HepG2 (cell line): ENCODE measurements around the gene TMEM116. TPM values are rescaled to one million over a fixed set of nuclear protein-coding genes. Genes with fewer than 3 reads are reported as not detected.

Experiments used
- ATAC-seq: fragments of 200-7000 bp; cut with Tn5 transposase; 3 replicates; pipeline ENCODE4 v1.9.1; 2020; ENCODE audit warnings: mild to moderate bottlenecking, moderate library complexity
- BruUV-seq: library from RNA; stranded (reverse); fragments of 400-500 nt; replicated peaks from 2 replicates; lab custom pipeline; 2021; lab: Mats Ljungman, UMichigan
- CTCF ChIA-PET: fragments of 300-600 bp; formaldehyde crosslinking; extraction: SDS; loops from one replicate; lab custom pipeline; 2021; ENCODE audit warnings: low total read pairs, inconsistent platforms, low intra/inter-chr PET ratio; lab: Yijun Ruan, JAX
- POLR2A ChIA-PET: fragments of 350-600 bp; sonication (Branson Sonifier 250); formaldehyde crosslinking; loops from one replicate; lab custom pipeline; 2020; ENCODE audit warnings: antibody characterized with exemption, inconsistent platforms; lab: Yijun Ruan, JAX
- DNase-seq: peaks from one replicate; pipeline ENCODE4 v3.0.0-alpha.2; 2015; ENCODE audit warnings: low spot score
- FAIRE-seq: peaks from 3 replicates; lab custom pipeline; 2011; peaks lifted over from hg19 to GRCh38; lab: Jason Lieb, UNC
- H2AFZ ChIP-seq: one replicate; pipeline ENCODE4 v1.6.1; 2011; ENCODE audit warnings: low read length, inconsistent platforms
- H3K27ac ChIP-seq: fragments of 300-600 bp; 3 replicates; pipeline ENCODE4 v1.8.0; 2011; ENCODE audit warnings: mixed run types, mild to moderate bottlenecking, mixed read lengths, low read length, inconsistent platforms; ENCODE audit not compliant: insufficient read depth; ENCODE audit errors: extremely low read length
- H3K27me3 ChIP-seq, 2 experiments: fragments of 200-600 bp in 1 of 2; 2 replicates in 1 of 2; 3 replicates in 1 of 2; pipeline versions ENCODE4 v1.6.0 to v1.8.0; 2011; ENCODE audit warnings: low read length in 2 of 2, mild to moderate bottlenecking in 2 of 2, moderate library complexity in 2 of 2, inconsistent platforms in 1 of 2; ENCODE audit not compliant: insufficient read depth in 2 of 2, control insufficient read depth in 1 of 2
- H3K36me3 ChIP-seq, 2 experiments: fragments of 200-600 bp in 1 of 2; replicated peaks in 1 of 2; 2 replicates in 1 of 2; 3 replicates in 1 of 2; pipeline versions ENCODE4 v1.5.1 to v1.8.0; 2011; ENCODE audit warnings: low read length in 2 of 2, inconsistent platforms in 1 of 2; ENCODE audit not compliant: insufficient read depth in 2 of 2, control insufficient read depth in 1 of 2
- H3K4me1 ChIP-seq: 2 replicates; pipeline ENCODE4 v1.5.1; 2012; ENCODE audit warnings: low read length, inconsistent platforms; ENCODE audit not compliant: insufficient read depth
- H3K4me2 ChIP-seq: 2 replicates; pipeline ENCODE4 v1.6.0; 2011; ENCODE audit warnings: low read depth, low read length, inconsistent platforms
- H3K4me3 ChIP-seq, 3 experiments: fragments of 200-600 bp in 1 of 3; sonication (generic), shearing (Covaris generic) in 1 of 3; replicated peaks in 1 of 3; 2 replicates each; pipeline ENCODE4 v1.5.1; 2011 to 2016; ENCODE audit warnings: low read length in 3 of 3, inconsistent platforms in 2 of 3, low read depth in 2 of 3, mild to moderate bottlenecking in 2 of 3, control low read depth in 1 of 3, mixed read lengths in 1 of 3; ENCODE audit not compliant: insufficient read depth in 1 of 3
- H3K79me2 ChIP-seq: one replicate; pipeline ENCODE4 v1.6.1; 2011; ENCODE audit warnings: low read length, inconsistent platforms; ENCODE audit not compliant: insufficient read depth
- H3K9ac ChIP-seq: 2 replicates; pipeline ENCODE4 v1.6.0; 2011; ENCODE audit warnings: mild to moderate bottlenecking, low read depth, low read length, inconsistent platforms; ENCODE audit not compliant: insufficient read depth
- H3K9me3 ChIP-seq: 2 replicates; pipeline ENCODE4 v1.5.1; 2012; ENCODE audit warnings: mild to moderate bottlenecking, low read length
- H4K20me1 ChIP-seq: 2 replicates; pipeline ENCODE4 v1.6.0; 2011; ENCODE audit warnings: inconsistent platforms, mild to moderate bottlenecking, low read length, moderate library complexity; ENCODE audit not compliant: insufficient read depth
- GABPA ChIP-seq, 2 experiments: IDR thresholded peaks; 2 replicates each; pipeline ENCODE4 v1.6.1; 2011 to 2016; ENCODE audit warnings: low read depth in 2 of 2, low read length in 1 of 2, missing biosample characterization in 1 of 2, missing genetic modification characterization in 1 of 2
- GLI4 ChIP-seq: sonication (generic); formaldehyde crosslinking; IDR thresholded peaks from 2 replicates; pipeline ENCODE4 v1.5.1; 2020; ENCODE audit warnings: missing genetic modification reagents, mild to moderate bottlenecking, moderate library complexity, borderline replicate concordance
- PAWR ChIP-seq: sonication (generic); formaldehyde crosslinking; IDR thresholded peaks from 2 replicates; pipeline ENCODE4 v1.4.0; 2020; ENCODE audit warnings: missing genetic modification reagents, mild to moderate bottlenecking, borderline replicate concordance
- RBM39 ChIP-seq: fragments of 200-400 bp; formaldehyde crosslinking; IDR thresholded peaks from one replicate; pipeline ENCODE4 v1.6.1; 2018; ENCODE audit warnings: antibody characterized with exemption, mild to moderate bottlenecking, low read depth, low read length; ENCODE audit not compliant: poor library complexity, severe bottlenecking
- ZBTB42 ChIP-seq: sonication (generic); formaldehyde crosslinking; IDR thresholded peaks from 2 replicates; pipeline ENCODE4 v1.5.0; 2020; ENCODE audit warnings: mild to moderate bottlenecking, missing genetic modification reagents
- ZNF468 ChIP-seq: sonication (generic); formaldehyde crosslinking; IDR thresholded peaks from 2 replicates; pipeline ENCODE4 v1.8.0; 2022; ENCODE audit warnings: mild to moderate bottlenecking, moderate library complexity, missing genetic modification reagents
- ZNF562 ChIP-seq: sonication (generic); formaldehyde crosslinking; IDR thresholded peaks from 2 replicates; pipeline ENCODE4 v1.8.0; 2022; ENCODE audit warnings: missing genetic modification reagents, borderline replicate concordance
- ZNF674 ChIP-seq: sonication (generic); formaldehyde crosslinking; IDR thresholded peaks from 2 replicates; pipeline ENCODE4 v1.5.0; 2020; ENCODE audit warnings: low read depth, mild to moderate bottlenecking, missing genetic modification reagents
- ZNF703 ChIP-seq: sonication (generic); formaldehyde crosslinking; IDR thresholded peaks from 2 replicates; pipeline ENCODE4 v1.5.1; 2020; ENCODE audit warnings: missing genetic modification reagents, mild to moderate bottlenecking, moderate library complexity, borderline replicate concordance
- ZNF772 ChIP-seq: sonication (generic); formaldehyde crosslinking; IDR thresholded peaks from 2 replicates; pipeline ENCODE4 v1.5.0; 2020; ENCODE audit warnings: mild to moderate bottlenecking, missing genetic modification reagents
- WGBS: methylation state at CpG from one replicate; pipeline ENCODE4 v1.1.6; 2017; ENCODE audit warnings: low lambda C conversion rate; 5-methylcytosine and 5-hydroxymethylcytosine counted together
- in situ Hi-C: cut with HindIII; loops from 2 replicates; pipeline ENCODE4 v1.10.0; 2017; ENCODE audit warnings: low pct_unique_long_range_greater_than_20kb; ENCODE audit not compliant: extremely low pct_ligation_motif_present
- intact Hi-C: fragments of 100-400 bp; cut with micrococcal nuclease; formaldehyde crosslinking; loops from one replicate; pipeline ENCODE4 v1.10.0; 2022; ENCODE audit not compliant: unreplicated experiment
- polyA plus RNA-seq, 8 experiments: library from polyadenylated mRNA; depleted of rRNA in 3 of 8; stranded (reverse) in 7 of 8; unstranded in 1 of 8; fragments of >200 nt; fragmentation: Illumina TruSeq in 4 of 8; extraction: Trizol in 4 of 8; gene quantifications; 2 replicates each; pipeline versions ENCODE4 v1.2.1 to v1.2.3, GENCODE V29; 2011 to 2016; ENCODE audit warnings: low read depth in 4 of 8, missing spikeins in 1 of 8, mixed read lengths in 1 of 8; ENCODE audit not compliant: insufficient read depth in 1 of 8
- total RNA-seq, 5 experiments: library from RNA; depleted of rRNA; stranded (reverse); fragments of >200 nt; fragmentation: Illumina TruSeq; extraction: Trizol; gene quantifications; 2 replicates each; pipeline ENCODE4 v1.2.3, GENCODE V29; 2016; ENCODE audit warnings: low read depth in 1 of 5
- TF ChIP-seq, protein P1 (sequence below): sonication (generic); formaldehyde crosslinking; IDR thresholded peaks from 2 replicates; pipeline ENCODE4 v1.5.0; 2020; ENCODE audit warnings: mild to moderate bottlenecking, missing genetic modification reagents
- TF ChIP-seq, protein P2 (sequence below): IDR thresholded peaks from 2 replicates; pipeline ENCODE4 v1.6.1; 2016; ENCODE audit warnings: missing compliant biosample characterization, missing genetic modification reagents, borderline replicate concordance

Gene TMEM116
- total and polyA plus RNA-seq, 2 of the 13 experiments (the other 11 are each of a cell fraction or from before 2014, with no cell fraction given), result 14.0 to 17.8 TPM

DNA sequence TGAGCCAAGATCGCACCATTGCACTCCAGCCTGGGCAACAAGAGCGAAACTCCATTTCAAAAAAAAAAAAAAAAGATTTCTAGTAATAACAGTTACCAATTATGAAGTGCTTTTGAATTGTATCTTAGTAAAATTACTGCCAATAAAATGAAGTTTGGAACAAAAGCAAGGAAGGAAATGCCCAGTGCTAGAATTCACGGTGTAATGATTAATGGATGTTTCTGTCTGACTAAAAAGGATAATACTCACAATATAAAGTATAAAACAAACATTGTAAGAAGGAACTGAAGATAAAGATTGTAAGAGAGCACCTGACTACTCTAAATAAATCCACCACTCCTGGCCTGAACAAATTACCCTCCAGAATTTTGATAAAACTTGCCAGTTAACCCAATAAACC lies 4.0 kb downstream of the TMEM116 start:
- CTCF ChIA-PET, result no interaction called here
- no peak overlapping the region for H3K4me2 ChIP-seq
- in situ Hi-C loops, result no loop called here

More for the DNA sequence above, 4.0 kb downstream of the TMEM116 start:
- Histone ChIP-seq H3K4me1 (peaks cover 36% of the 10 kb centered on the region), H4K20me1 (no peaks in the 10 kb centered on the region), H2AFZ (no peak overlapping the region), H3K4me3 (no peak overlapping the region), H3K79me2 (peaks cover 20% of the 10 kb centered on the region), H3K9me3 (no peaks in the 10 kb centered on the region), H3K27ac (no peak overlapping the region), H3K27me3 (no peaks in the 10 kb centered on the region; a peak in 2 of 5 replicates), H3K36me3 (0 out of 5 replicates have a peak, but pooled peaks cover 0 to 2% of the 10 kb centered on the region in 2 experiments), H3K9ac (no peak overlapping the region)
- 99% methylated on average over 3 of the region's 3 CpGs for WGBS
- ATAC-seq (no peak), FAIRE-seq (no peak), DNase-seq (no peak)
- POLR2A ChIA-PET, result no interaction called here
- BruUV-seq, result no TSS peak
- TF ChIP-seq ZNF772 (CRISPR knock-in tag) (no peak), ZNF562 (CRISPR knock-in tag) (no peak), PAWR (no peak), ZNF468 (CRISPR knock-in tag) (no peak), ZNF703 (no peak), RBM39 (no peak), GLI4 (no peak), GABPA (IDR thresholded peaks at IDR 0.05; ENCODE audit: low read depth, low read length) (no peak), GABPA (CRISPR knock-in tag; IDR thresholded peaks at IDR 0.05; ENCODE audit: low read depth) (no peak), ZNF674 (CRISPR knock-in tag) (no peak), ZBTB42 (CRISPR knock-in tag) (no peak)
- TF ChIP-seq, protein P1, sequence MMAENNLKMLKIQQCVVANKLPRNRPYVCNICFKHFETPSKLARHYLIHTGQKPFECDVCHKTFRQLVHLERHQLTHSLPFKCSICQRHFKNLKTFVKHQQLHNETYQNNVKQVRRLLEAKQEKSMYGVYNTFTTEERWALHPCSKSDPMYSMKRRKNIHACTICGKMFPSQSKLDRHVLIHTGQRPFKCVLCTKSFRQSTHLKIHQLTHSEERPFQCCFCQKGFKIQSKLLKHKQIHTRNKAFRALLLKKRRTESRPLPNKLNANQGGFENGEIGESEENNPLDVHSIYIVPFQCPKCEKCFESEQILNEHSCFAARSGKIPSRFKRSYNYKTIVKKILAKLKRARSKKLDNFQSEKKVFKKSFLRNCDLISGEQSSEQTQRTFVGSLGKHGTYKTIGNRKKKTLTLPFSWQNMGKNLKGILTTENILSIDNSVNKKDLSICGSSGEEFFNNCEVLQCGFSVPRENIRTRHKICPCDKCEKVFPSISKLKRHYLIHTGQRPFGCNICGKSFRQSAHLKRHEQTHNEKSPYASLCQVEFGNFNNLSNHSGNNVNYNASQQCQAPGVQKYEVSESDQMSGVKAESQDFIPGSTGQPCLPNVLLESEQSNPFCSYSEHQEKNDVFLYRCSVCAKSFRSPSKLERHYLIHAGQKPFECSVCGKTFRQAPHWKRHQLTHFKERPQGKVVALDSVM (CRISPR knock-in tag), result no peak
- TF ChIP-seq, protein P2, sequence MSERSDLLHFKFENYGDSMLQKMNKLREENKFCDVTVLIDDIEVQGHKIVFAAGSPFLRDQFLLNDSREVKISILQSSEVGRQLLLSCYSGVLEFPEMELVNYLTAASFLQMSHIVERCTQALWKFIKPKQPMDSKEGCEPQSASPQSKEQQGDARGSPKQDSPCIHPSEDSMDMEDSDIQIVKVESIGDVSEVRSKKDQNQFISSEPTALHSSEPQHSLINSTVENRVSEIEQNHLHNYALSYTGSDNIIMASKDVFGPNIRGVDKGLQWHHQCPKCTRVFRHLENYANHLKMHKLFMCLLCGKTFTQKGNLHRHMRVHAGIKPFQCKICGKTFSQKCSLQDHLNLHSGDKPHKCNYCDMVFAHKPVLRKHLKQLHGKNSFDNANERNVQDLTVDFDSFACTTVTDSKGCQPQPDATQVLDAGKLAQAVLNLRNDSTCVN, result no peak
- intact Hi-C loops, result no loop called here
